ENCODE results near the gene RBBP8NL. TPM values are rescaled to one million over a fixed set of nuclear protein-coding genes. Genes with fewer than 3 reads are reported as not detected.

Gene RBBP8NL
- total and polyA plus RNA-seq, 3 experiments from 2014 or later, result not detected

DNA sequence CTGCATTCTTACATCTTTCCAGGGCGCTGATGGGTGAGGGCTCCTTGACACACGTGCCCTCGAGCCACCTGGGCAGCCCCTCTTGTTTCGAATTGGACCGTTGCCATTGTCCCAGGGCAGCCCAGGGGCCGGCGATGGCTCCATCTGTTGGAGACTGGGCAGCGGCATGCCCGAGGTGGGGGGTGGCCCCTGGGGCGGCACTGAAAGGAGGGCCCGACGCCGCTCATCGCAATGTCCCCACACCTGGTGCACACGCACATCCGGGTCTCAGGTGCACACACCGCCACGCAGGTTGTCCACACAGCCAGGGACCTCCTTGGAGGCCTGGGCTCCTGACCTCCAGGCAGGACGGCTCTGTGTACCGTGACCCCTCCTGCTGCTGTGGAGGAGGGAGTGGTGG is 30.5 kb upstream of the RBBP8NL start:
- ChIA-PET CTCF (no interaction called here), POLR2A (no interaction called here)
- DNase-seq, result no peak
- Histone ChIP-seq H3K9me3 (ENCODE audit: low read length) (no peaks in the 10 kb centered on the region), H3K4me1 (ENCODE audit: insufficient read depth, low read length) (no peaks in the 10 kb centered on the region), H3K27me3 (ENCODE audit: insufficient read depth, low read length, poor library complexity, severe bottlenecking) (no peaks in the 10 kb centered on the region), H3K27ac (ENCODE audit: low read depth, low read length) (no peak overlapping the region), H3K36me3 (ENCODE audit: insufficient read depth, low read length) (no peaks in the 10 kb centered on the region), H3K4me3 (ENCODE audit: low read length) (no peak overlapping the region)
- Mint-ChIP-seq H3K4me3 (no peak overlapping the region), H3K36me3 (no peaks in the 10 kb centered on the region), H3K9me3 (no peaks in the 10 kb centered on the region), H3K27me3 (peaks cover 3 to 20% of the 10 kb centered on the region in 2 donors), H3K4me1 (no peaks in the 10 kb centered on the region), H3K27ac (no peak overlapping the region)

DNA sequence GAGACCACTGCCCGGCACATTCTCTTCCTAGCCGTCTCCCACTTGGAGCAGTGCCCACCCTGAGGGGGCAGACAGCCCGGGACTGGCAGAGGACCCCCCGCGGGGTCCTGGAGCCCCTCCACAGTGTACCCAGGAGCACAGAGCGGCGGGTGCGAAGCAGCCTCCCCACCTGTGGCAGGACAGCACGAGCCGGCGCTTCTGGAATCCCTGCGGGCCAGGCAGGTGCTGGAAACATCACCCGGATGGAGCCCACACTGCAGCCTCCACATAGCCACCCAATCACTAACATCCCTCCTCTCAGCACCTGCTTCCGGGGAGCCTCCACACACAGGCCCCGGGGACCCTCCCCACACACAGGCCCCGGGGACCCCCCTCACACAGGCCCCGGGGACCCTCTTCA is 29.8 kb upstream of the RBBP8NL start:
- Mint-ChIP-seq H3K27ac (no peak overlapping the region), H3K9me3 (no peaks in the 10 kb centered on the region), H3K36me3 (no peaks in the 10 kb centered on the region), H3K27me3 (peaks cover 3 to 20% of the 10 kb centered on the region in 2 donors), H3K4me3 (no peak overlapping the region), H3K4me1 (no peaks in the 10 kb centered on the region)
- POLR2A ChIA-PET, result no interaction called here
- no peaks in the 10 kb centered on the region for H3K27me3 ChIP-seq (ENCODE audit: insufficient read depth, low read length, poor library complexity, severe bottlenecking)
- DNase-seq, result no peak
- H3K4me3 ChIP-seq (ENCODE audit: low read length), result no peak overlapping the region
- H3K36me3 ChIP-seq (ENCODE audit: insufficient read depth, low read length), result no peaks in the 10 kb centered on the region
- H3K9me3 ChIP-seq (ENCODE audit: low read length), result no peaks in the 10 kb centered on the region
- CTCF ChIA-PET, result no interaction called here
- no peaks in the 10 kb centered on the region for H3K4me1 ChIP-seq (ENCODE audit: insufficient read depth, low read length)
- no peak overlapping the region for H3K27ac ChIP-seq (ENCODE audit: low read depth, low read length)

GRCh38 chr20:62455929-62456328 is 28.6 kb upstream of the RBBP8NL start:
- no peak for DNase-seq
- no peak overlapping the region for H3K4me3 Mint-ChIP-seq
- Histone ChIP-seq H3K27ac (ENCODE audit: low read depth, low read length) (no peak overlapping the region), H3K36me3 (ENCODE audit: insufficient read depth, low read length) (no peaks in the 10 kb centered on the region), H3K4me3 (ENCODE audit: low read length) (no peak overlapping the region), H3K27me3 (ENCODE audit: insufficient read depth, low read length, poor library complexity, severe bottlenecking) (no peaks in the 10 kb centered on the region), H3K9me3 (ENCODE audit: low read length) (no peaks in the 10 kb centered on the region), H3K4me1 (ENCODE audit: insufficient read depth, low read length) (no peaks in the 10 kb centered on the region)
- ChIA-PET POLR2A (no interaction called here), CTCF (no interaction called here)
- H3K36me3 Mint-ChIP-seq, result no peaks in the 10 kb centered on the region
- H3K27ac Mint-ChIP-seq, result no peak overlapping the region
- H3K27me3 Mint-ChIP-seq, result peaks cover 3 to 20% of the 10 kb centered on the region in 2 donors
- no peaks in the 10 kb centered on the region for H3K4me1 Mint-ChIP-seq
- H3K9me3 Mint-ChIP-seq, result no peaks in the 10 kb centered on the region

GRCh38 chr20:62454904-62455636 is 27.7 kb upstream of the RBBP8NL start:
- H3K27ac Mint-ChIP-seq, result no peak overlapping the region
- no peaks in the 10 kb centered on the region for H3K4me1 Mint-ChIP-seq
- H3K36me3 ChIP-seq (ENCODE audit: insufficient read depth, low read length), result no peaks in the 10 kb centered on the region
- POLR2A ChIA-PET, result no interaction called here
- no peaks in the 10 kb centered on the region for H3K27me3 ChIP-seq (ENCODE audit: insufficient read depth, low read length, poor library complexity, severe bottlenecking)
- CTCF ChIA-PET, result no interaction called here
- H3K27ac ChIP-seq (ENCODE audit: low read depth, low read length), result no peak overlapping the region
- H3K4me1 ChIP-seq (ENCODE audit: insufficient read depth, low read length), result no peaks in the 10 kb centered on the region
- peaks cover 3 to 20% of the 10 kb centered on the region in 2 donors for H3K27me3 Mint-ChIP-seq
- H3K4me3 ChIP-seq (ENCODE audit: low read length), result no peak overlapping the region
- H3K36me3 Mint-ChIP-seq, result no peaks in the 10 kb centered on the region
- no peaks in the 10 kb centered on the region for H3K9me3 Mint-ChIP-seq
- DNase-seq, result no peak
- H3K9me3 ChIP-seq (ENCODE audit: low read length), result no peaks in the 10 kb centered on the region
- H3K4me3 Mint-ChIP-seq, result no peak overlapping the region

GRCh38 chr20:62453186-62453808 is 26.0 kb upstream of the RBBP8NL start:
- Histone ChIP-seq H3K36me3 (ENCODE audit: insufficient read depth, low read length) (no peaks in the 10 kb centered on the region), H3K4me3 (ENCODE audit: low read length) (no peak overlapping the region), H3K4me1 (ENCODE audit: insufficient read depth, low read length) (no peaks in the 10 kb centered on the region), H3K27ac (ENCODE audit: low read depth, low read length) (no peak overlapping the region), H3K27me3 (ENCODE audit: insufficient read depth, low read length, poor library complexity, severe bottlenecking) (no peaks in the 10 kb centered on the region), H3K9me3 (ENCODE audit: low read length) (no peaks in the 10 kb centered on the region)
- no peaks in the 10 kb centered on the region for H3K9me3 Mint-ChIP-seq
- no peak for DNase-seq
- H3K27ac Mint-ChIP-seq, result no peak overlapping the region
- no peak overlapping the region for H3K4me3 Mint-ChIP-seq
- H3K4me1 Mint-ChIP-seq, result no peaks in the 10 kb centered on the region
- H3K27me3 Mint-ChIP-seq, result peaks cover 6 to 25% of the 10 kb centered on the region in 2 donors
- no peaks in the 10 kb centered on the region for H3K36me3 Mint-ChIP-seq
- ChIA-PET POLR2A (no interaction called here), CTCF (no interaction called here)

- DNase-seq, result no peak
- POLR2A ChIA-PET, result no interaction called here
- Mint-ChIP-seq H3K4me3 (no peak overlapping the region), H3K9me3 (no peaks in the 10 kb centered on the region), H3K4me1 (no peaks in the 10 kb centered on the region), H3K36me3 (no peaks in the 10 kb centered on the region), H3K27ac (no peak overlapping the region), H3K27me3 (peaks cover 6 to 29% of the 10 kb centered on the region in 2 donors)
- CTCF ChIA-PET, result no interaction called here
- no peak overlapping the region for H3K27ac ChIP-seq (ENCODE audit: low read depth, low read length)
- no peaks in the 10 kb centered on the region for H3K4me1 ChIP-seq (ENCODE audit: insufficient read depth, low read length)
- no peaks in the 10 kb centered on the region for H3K27me3 ChIP-seq (ENCODE audit: insufficient read depth, low read length, poor library complexity, severe bottlenecking)
- no peaks in the 10 kb centered on the region for H3K9me3 ChIP-seq (ENCODE audit: low read length)
- no peaks in the 10 kb centered on the region for H3K36me3 ChIP-seq (ENCODE audit: insufficient read depth, low read length)
- H3K4me3 ChIP-seq (ENCODE audit: low read length), result no peak overlapping the region
These were observed 25.2 kb upstream of the RBBP8NL start for GRCh38 chr20:62452475-62453095.

GRCh38 chr20:62451970-62452369 is 24.6 kb upstream of the RBBP8NL start:
- H3K27ac Mint-ChIP-seq, result no peak overlapping the region
- no peaks in the 10 kb centered on the region for H3K36me3 ChIP-seq (ENCODE audit: insufficient read depth, low read length)
- no peaks in the 10 kb centered on the region for H3K36me3 Mint-ChIP-seq
- H3K27me3 Mint-ChIP-seq, result peaks cover 7 to 31% of the 10 kb centered on the region in 2 donors
- ChIA-PET POLR2A (no interaction called here), CTCF (no interaction called here)
- no peaks in the 10 kb centered on the region for H3K4me1 ChIP-seq (ENCODE audit: insufficient read depth, low read length)
- H3K27me3 ChIP-seq (ENCODE audit: insufficient read depth, low read length, poor library complexity, severe bottlenecking), result no peaks in the 10 kb centered on the region
- H3K4me3 ChIP-seq (ENCODE audit: low read length), result no peak overlapping the region
- H3K27ac ChIP-seq (ENCODE audit: low read depth, low read length), result no peak overlapping the region
- no peak overlapping the region for H3K4me3 Mint-ChIP-seq
- no peaks in the 10 kb centered on the region for H3K4me1 Mint-ChIP-seq
- no peak for DNase-seq
- H3K9me3 Mint-ChIP-seq, result no peaks in the 10 kb centered on the region
- no peaks in the 10 kb centered on the region for H3K9me3 ChIP-seq (ENCODE audit: low read length)

- Mint-ChIP-seq H3K27ac (no peak overlapping the region), H3K9me3 (no peaks in the 10 kb centered on the region), H3K4me3 (no peak overlapping the region), H3K4me1 (no peaks in the 10 kb centered on the region), H3K27me3 (peaks cover 7 to 31% of the 10 kb centered on the region in 2 donors), H3K36me3 (no peaks in the 10 kb centered on the region)
- H3K9me3 ChIP-seq (ENCODE audit: low read length), result no peaks in the 10 kb centered on the region
- ChIA-PET CTCF (no interaction called here), POLR2A (no interaction called here)
- no peaks in the 10 kb centered on the region for H3K27me3 ChIP-seq (ENCODE audit: insufficient read depth, low read length, poor library complexity, severe bottlenecking)
- H3K4me3 ChIP-seq (ENCODE audit: low read length), result no peak overlapping the region
- H3K4me1 ChIP-seq (ENCODE audit: insufficient read depth, low read length), result no peaks in the 10 kb centered on the region
- H3K36me3 ChIP-seq (ENCODE audit: insufficient read depth, low read length), result no peaks in the 10 kb centered on the region
- no peak overlapping the region for H3K27ac ChIP-seq (ENCODE audit: low read depth, low read length)
- DNase-seq, result no peak
These were observed 23.9 kb upstream of the RBBP8NL start for GRCh38 chr20:62451156-62451767.
